ENCODE results near the gene HARS1. TPM values are rescaled to one million over a fixed set of nuclear protein-coding genes. Genes with fewer than 3 reads are reported as not detected.
"Not testable (repeated sequence)": the region's sequence is repeated elsewhere in the genome, so short reads cannot be mapped to it uniquely, and the experiment has no call there.

Gene HARS1
- total RNA-seq, 1 donor from 2014 or later, result 76.7 TPM

DNA sequence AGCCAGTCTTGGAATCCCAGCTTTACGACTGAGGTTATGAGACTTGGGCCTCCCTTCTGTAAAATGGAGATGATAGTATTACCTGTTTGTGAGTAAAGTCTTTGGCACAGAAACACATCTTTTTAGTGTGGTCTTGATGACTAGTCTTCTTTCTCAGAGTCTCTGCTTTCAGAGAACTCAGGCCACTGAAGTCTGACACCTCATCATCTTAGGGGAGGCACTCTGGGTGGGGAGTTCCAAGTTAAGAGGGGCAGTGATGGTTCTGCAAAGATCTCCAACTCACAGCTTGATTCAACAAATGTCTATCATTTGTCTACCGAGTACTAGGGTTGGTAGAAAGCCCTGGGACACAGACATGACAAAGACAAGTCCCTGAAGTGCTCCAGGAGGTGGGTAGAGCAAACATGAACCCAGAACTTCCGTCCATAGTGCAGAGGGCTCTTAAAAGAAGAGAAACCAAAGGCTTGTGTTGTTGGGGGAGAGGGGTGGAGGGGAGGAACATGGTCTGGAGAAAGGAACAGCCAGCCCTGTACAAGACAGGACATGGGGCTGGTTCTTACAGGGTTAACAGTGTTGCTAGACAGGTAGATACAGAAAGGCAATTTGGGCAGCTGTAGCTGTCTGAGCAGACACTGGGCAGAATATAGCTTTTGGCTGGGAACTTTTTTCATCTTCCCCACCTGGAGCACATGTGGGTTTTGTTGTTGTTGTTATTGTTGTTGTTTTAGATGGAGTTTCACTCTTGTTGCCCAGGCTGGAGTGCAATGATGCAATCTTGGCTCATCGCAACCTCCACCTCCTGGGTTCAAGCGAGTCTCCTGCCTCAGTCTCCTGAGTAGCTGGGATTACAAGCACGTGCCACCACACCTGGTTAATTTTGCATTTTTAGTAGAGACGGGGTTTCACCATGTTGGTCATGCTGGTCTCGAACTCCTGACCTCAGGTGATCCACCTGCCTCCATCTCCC, 55.6 kb downstream of the HARS1 start:
- no peak for DNase-seq (ENCODE audit: extremely low read depth, low read depth, low spot score)

GRCh38 chr5:140634103-140634502, 57.1 kb downstream of the HARS1 start:
- DNase-seq (ENCODE audit: extremely low read depth, low read depth, low spot score), result no peak

- DNase-seq (ENCODE audit: extremely low read depth, low read depth, low spot score), result no peak
These were observed 57.7 kb downstream of the HARS1 start for GRCh38 chr5:140633501-140633900.

DNA sequence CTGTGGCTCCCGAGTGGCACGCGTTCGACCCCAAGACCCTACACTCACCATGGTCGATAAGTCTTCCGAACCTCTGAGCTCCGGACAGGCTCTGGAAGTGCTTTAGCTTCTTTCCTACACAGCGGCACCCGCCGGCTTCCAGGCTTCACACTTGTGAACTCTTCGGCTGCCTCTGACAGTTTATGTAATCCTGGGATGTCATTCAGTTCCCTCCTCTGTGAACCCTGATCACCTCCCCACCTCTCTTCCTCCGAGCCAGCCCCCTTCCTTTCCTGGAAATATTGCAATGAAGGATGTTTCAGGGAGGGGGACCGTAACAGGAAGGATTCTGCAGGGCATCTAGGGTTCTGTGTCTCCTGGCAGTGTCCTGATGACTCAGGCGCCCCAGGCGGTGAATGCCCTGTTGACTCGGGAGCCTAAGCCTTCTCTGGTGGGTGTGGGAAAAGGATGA, 58.1 kb downstream of the HARS1 start, which contains the start of gene CD14:
Gene CD14 (minus strand): TSS at position 155 of the 451 bp plus-strand sequence. CDS start 104 bp downstream, at position 51.
- DNase-seq (ENCODE audit: extremely low read depth, low read depth, low spot score), result no peak

DNA sequence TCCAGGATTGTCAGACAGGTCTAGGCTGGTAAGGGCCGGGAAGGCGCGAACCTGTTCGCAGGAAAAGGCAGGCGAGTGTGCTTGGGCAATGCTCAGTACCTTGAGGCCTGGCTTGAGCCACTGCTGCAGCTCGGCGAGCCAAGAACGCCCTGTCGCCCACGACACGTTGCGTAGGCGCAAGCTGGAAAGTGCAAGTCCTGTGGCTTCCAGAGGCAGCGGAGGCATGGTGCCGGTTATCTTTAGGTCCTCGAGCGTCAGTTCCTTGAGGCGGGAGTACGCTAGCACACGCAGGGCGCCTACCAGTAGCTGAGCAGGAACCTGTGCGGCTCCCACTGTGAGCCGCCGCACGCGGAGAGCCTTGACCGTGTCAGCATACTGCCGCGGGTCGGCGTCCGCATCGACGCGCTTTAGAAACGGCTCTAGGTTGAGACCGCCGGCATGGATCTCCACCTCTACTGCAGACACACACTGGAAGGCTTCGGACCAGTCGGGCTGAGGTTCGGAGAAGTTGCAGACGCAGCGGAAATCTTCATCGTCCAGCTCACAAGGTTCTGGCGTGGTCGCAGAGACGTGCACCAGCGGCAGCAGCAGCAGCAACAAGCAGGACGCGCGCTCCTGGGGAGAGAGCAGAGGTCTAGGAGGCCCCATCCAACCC, 58.7 kb downstream of the HARS1 start:
- DNase-seq (ENCODE audit: extremely low read depth, low read depth, low spot score), result no peak

DNA sequence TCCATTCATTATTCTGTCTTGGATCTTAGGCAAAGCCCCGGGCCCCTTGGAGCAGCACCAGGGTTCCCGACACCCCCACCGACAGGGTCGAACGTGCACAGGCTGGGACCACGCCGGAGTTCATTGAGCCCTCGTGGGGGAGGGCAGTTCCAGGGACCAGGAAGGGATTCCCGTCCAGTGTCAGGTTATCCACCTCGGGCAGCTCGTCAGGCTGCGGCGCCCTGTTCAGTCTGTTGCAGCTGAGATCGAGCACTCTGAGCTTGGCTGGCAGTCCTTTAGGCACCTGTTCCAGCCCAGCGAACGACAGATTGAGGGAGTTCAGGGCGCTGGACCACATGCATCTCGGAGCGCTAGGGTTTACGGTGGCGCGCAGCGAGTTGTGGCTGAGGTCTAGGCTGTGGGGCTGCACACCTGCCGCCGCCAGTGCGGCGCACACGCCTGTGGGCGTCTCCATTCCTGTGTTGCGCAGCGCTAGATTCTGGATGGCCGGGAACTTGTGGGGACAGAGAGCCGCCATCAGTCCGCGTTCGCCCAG, 59.3 kb downstream of the HARS1 start:
- no peak for DNase-seq (ENCODE audit: extremely low read depth, low read depth, low spot score)

- no peak for DNase-seq (ENCODE audit: extremely low read depth, low read depth, low spot score)
These were observed 60.1 kb downstream of the HARS1 start for GRCh38 chr5:140631036-140631417.

GRCh38 chr5:140630292-140631035, 60.7 kb downstream of the HARS1 start:
- DNase-seq (ENCODE audit: extremely low read depth, low read depth, low spot score), result no peak

- no peak for DNase-seq (ENCODE audit: extremely low read depth, low read depth, low spot score)
These were observed 62.5 kb downstream of the HARS1 start for GRCh38 chr5:140628711-140629110.

DNA sequence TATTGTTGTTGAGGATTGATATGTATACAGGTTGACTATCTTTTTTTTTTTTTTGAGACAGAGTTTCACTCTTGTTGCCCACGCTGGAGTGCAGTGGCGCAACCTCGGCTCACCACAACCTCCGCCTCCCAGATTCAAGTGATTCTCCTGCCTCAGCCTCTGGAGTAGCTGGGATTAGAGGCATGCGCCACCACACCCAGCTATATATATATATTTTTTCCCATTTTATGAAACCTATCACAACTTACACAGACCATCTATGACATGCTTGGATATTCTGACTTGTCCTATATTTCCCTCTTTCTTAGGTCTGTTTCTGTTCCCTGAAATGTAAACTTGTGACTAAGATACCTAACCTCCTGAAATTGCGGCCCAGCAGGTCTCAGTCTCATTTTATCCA, 63.2 kb downstream of the HARS1 start:
- DNase-seq (ENCODE audit: extremely low read depth, low read depth, low spot score), result no peak

DNA sequence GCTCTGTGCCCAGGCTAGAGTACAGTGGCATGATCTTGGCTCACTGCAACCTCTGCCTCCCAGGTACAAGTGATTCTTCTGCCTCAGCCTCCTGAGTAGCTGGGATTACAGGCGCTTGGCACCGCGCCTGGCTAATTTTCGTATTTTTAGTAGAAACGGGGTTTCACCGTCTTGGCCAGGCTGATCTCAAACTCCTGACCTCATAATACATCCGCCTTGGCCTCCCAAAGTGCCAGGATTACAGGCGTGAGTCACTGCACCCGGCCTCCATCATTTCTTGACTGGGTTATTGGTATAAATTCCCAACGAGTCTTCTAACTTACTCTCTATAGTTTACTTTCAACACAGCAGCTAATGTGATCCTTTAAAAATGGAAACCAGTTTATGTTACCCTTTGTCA, 66.3 kb downstream of the HARS1 start:
- not testable (repeated sequence) for DNase-seq (ENCODE audit: extremely low read depth, low read depth, low spot score)

Other genes with a start within 250 kb of the HARS1 start
- gene EIF4EBP3, start 143.7 kb downstream of the HARS1 start, total RNA-seq, result 1.3 and 3.0 TPM in 2 replicates
- gene SRA1, start 133.9 kb downstream of the HARS1 start, total RNA-seq, result 24.3 and 38.4 TPM in 2 replicates
- gene APBB3, start 126.8 kb downstream of the HARS1 start, total RNA-seq, result 10.4 and 16.5 TPM in 2 replicates
- gene SLC35A4, start 126.5 kb downstream of the HARS1 start, total RNA-seq, result 42.1 and 47.1 TPM in 2 replicates
- gene CD14, start 58.2 kb downstream of the HARS1 start, total RNA-seq, result 0.23 TPM in 1 of 2 replicates, not detected in the other
- gene TMCO6, start 51.9 kb downstream of the HARS1 start, total RNA-seq, result 31.9 and 49.7 TPM in 2 replicates
- gene NDUFA2, start 43.7 kb downstream of the HARS1 start, total RNA-seq, result 44.9 and 58.9 TPM in 2 replicates
- 76.4 and 90.9 TPM in 2 replicates for gene IK, start 43.5 kb downstream of the HARS1 start, total RNA-seq
- gene WDR55, start 26.5 kb downstream of the HARS1 start, total RNA-seq, result 20.5 and 21.3 TPM in 2 replicates
- gene DND1, start 17.8 kb downstream of the HARS1 start, total RNA-seq, result 0.29 and 1.1 TPM in 2 replicates
- 28.4 and 32.1 TPM in 2 replicates for gene HARS2, start 85 bp upstream of the HARS1 start, total RNA-seq
- 21.1 and 24.3 TPM in 2 replicates for gene ZMAT2, start 9.1 kb upstream of the HARS1 start, total RNA-seq
- gene PCDHA1, start 94.8 kb upstream of the HARS1 start, total RNA-seq, result 0.06 TPM in 1 of 2 replicates, not detected in the other
- gene PCDHA2, start 103.5 kb upstream of the HARS1 start, total RNA-seq, result 0.15 TPM in 1 of 2 replicates, not detected in the other
- gene PCDHA3, start 109.7 kb upstream of the HARS1 start, total RNA-seq, result 0.05 and 0.35 TPM in 2 replicates
- gene PCDHA4, start 115.7 kb upstream of the HARS1 start, total RNA-seq, result 0.29 TPM in 1 of 2 replicates, not detected in the other
- gene PCDHA5, start 130.2 kb upstream of the HARS1 start, total RNA-seq, result 0.18 TPM in 1 of 2 replicates, not detected in the other
- 0.23 and 0.58 TPM in 2 replicates for gene PCDHA6, start 136.6 kb upstream of the HARS1 start, total RNA-seq
- gene PCDHA7, start 142.9 kb upstream of the HARS1 start, total RNA-seq, result 0.05 and 0.64 TPM in 2 replicates
- gene PCDHA8, start 149.8 kb upstream of the HARS1 start, total RNA-seq, result 0.18 TPM in 1 of 2 replicates, not detected in the other
- gene PCDHA9, start 157.0 kb upstream of the HARS1 start, total RNA-seq, result 0.06 and 0.19 TPM in 2 replicates
- gene PCDHA10, start 164.5 kb upstream of the HARS1 start, total RNA-seq, result under 0.01 and 0.47 TPM in 2 replicates
- gene PCDHA11, start 177.6 kb upstream of the HARS1 start, total RNA-seq, result 0.23 TPM in 1 of 2 replicates, not detected in the other
- gene PCDHA12, start 183.9 kb upstream of the HARS1 start, total RNA-seq, result not detected in 2 replicates
- gene PCDHA13, start 190.8 kb upstream of the HARS1 start, total RNA-seq, result 0.10 and 0.12 TPM in 2 replicates
- 0.06 TPM in 1 of 2 replicates, not detected in the other for gene PCDHAC1, start 234.9 kb upstream of the HARS1 start, total RNA-seq

Data from glomerular endothelial cell (primary cell).